ENCODE measurements around the gene FGFR2.

- TF ChIP-seq CTCF (IDR thresholded peaks at IDR 0.05; ENCODE audit: extremely low read depth in 1 of 2, insufficient read depth in 1 of 2, low read depth in 1 of 2, low read length in 2 of 2) (no peak), GATA2 (IDR thresholded peaks at IDR 0.05; ENCODE audit: insufficient read depth, insufficient read length, low read depth, low read length) (no peak), POLR2A (IDR thresholded peaks at IDR 0.05; ENCODE audit: low read depth, low read length) (no peak), FOS (IDR thresholded peaks at IDR 0.05; ENCODE audit: borderline replicate concordance, insufficient read depth, low read length) (no peak), MAX (IDR thresholded peaks at IDR 0.05; ENCODE audit: insufficient read depth, insufficient read length) (no peak), JUN (IDR thresholded peaks at IDR 0.05; ENCODE audit: borderline replicate concordance, insufficient read depth, insufficient read length, low read depth) (no peak)
Measured at GRCh38 chr10:121613456-121613855, 15.2 kb upstream of the FGFR2 start.
